ENCODE measurements around the gene ASL. TPM values are rescaled to one million over a fixed set of nuclear protein-coding genes. Genes with fewer than 3 reads are reported as not detected.
"Not testable (repeated sequence)": the region's sequence is repeated elsewhere in the genome, so short reads cannot be mapped to it uniquely, and the experiment has no call there.

The ASL gene
- total RNA-seq, 1 donor from 2014 or later = 54.0 TPM

DNA sequence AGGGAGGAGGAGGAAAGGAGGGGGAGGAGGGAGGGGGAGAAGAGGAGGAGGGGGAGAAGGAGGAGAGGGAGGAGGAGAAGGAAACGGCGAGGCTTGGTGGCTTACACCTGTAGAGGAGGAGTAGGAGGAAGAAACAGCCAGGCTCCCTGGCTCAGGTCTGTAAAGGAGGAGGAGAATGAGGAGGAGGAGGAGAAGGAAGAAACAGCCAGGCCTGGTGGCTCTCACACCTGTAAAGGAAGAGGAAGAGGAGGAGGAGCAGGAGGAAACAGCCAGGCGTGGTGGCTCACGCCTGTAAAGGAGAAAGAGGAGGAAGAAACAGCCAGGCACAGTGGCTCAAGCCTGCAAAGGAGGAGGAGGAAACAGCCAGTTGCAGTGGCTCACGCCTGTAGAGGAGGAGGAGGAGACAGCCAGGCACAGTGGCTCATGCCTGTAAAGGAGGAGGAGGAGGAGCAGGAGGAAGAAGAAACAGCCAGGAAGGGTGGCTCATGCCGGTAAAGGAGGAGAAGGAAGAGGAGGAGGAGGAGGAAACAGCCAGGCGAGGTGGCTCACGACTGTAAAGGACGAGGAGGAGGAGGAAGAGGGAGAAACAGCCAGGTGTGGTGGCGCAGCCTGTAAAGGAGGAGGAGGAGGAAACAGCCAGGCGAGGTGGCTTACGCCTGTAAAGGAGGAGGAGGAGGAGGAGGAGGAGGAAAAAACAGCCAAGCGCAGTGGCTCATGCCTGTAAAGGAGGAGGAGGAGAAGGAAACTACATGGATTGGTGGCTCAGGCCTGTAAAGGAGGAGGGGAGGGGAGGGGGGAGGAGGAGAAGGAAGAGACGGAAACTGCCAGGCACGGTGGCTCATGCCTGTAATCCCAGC lies 24.2 kb downstream of the ASL start:
- Histone ChIP-seq H3K27me3 (no peaks in the 10 kb centered on the region), H3K36me3 (no peaks in the 10 kb centered on the region), H3K4me3 (peak overlapping the region; percentile 46), H3K27ac (peak overlapping the region; percentile 82), H3K9me3 (no peaks in the 10 kb centered on the region), H3K4me1 (peaks cover 9% of the 10 kb centered on the region)
- intact Hi-C loops (cut with DNase I) = no loop called here
- peak; percentile 74 for DNase-seq
- TF ChIP-seq, protein P1, sequence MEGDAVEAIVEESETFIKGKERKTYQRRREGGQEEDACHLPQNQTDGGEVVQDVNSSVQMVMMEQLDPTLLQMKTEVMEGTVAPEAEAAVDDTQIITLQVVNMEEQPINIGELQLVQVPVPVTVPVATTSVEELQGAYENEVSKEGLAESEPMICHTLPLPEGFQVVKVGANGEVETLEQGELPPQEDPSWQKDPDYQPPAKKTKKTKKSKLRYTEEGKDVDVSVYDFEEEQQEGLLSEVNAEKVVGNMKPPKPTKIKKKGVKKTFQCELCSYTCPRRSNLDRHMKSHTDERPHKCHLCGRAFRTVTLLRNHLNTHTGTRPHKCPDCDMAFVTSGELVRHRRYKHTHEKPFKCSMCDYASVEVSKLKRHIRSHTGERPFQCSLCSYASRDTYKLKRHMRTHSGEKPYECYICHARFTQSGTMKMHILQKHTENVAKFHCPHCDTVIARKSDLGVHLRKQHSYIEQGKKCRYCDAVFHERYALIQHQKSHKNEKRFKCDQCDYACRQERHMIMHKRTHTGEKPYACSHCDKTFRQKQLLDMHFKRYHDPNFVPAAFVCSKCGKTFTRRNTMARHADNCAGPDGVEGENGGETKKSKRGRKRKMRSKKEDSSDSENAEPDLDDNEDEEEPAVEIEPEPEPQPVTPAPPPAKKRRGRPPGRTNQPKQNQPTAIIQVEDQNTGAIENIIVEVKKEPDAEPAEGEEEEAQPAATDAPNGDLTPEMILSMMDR (IDR thresholded peaks at IDR 0.05) = no peak
- peak; percentile 95 for ATAC-seq

DNA sequence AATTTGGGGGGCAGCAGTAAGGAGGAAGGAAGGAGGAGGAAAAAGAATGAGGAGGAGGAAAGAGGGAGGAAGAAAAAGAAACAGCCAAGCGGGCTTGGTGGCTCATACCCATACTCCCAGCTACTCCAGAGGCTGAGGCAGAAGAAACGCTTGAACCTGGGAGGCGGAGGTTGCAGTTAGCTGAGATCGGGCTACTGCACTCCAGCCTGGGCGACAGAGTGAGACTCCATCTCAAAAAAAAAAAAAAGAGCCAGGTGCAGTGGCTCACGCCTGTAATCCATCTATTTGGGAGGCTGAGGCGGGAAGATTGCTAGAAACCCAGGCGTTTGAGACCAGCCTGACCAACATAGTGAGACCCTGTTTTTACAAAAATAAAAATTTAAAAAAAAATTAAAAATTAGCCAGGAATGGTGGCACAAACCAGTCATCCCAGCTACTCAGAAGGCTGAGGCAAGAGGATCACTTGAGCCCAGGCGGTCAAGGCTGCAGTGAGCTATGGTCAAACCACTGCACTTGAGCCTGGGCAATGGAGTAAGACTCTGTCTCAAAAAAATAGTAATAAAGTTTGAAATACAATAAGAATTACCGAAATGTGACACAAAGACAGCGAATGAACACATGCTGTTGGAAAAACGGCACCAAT lies 24.9 kb downstream of the ASL start:
- Histone ChIP-seq H3K27ac (peak overlapping the region; percentile 82), H3K36me3 (no peaks in the 10 kb centered on the region), H3K9me3 (no peaks in the 10 kb centered on the region), H3K4me1 (peaks cover 9% of the 10 kb centered on the region), H3K27me3 (no peaks in the 10 kb centered on the region), H3K4me3 (peak overlapping the region; percentile 46)
- ATAC-seq (no peak), DNase-seq (no peak)
- TF ChIP-seq, protein P1 (IDR thresholded peaks at IDR 0.05) = no peak
- intact Hi-C loops (cut with DNase I) = no loop called here

DNA sequence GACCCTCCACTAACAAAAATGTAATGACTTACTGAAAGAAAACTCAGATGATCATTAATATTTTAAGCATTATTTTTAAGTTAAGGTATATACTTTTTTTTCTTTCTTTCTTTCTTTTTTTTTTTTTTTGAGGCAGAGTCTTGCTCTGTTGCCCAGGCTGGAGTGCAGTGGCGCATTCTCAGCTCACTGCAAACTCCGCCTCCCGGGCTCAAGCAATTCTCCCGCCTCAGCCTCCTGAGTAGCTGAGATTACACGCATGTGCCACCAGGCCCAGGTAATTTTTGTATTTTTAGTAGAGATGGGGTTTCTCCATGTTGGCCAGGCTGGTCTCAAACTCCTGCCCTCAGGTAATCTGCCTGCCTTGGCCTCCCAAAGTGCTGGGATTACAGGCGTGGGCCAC lies 26.5 kb downstream of the ASL start:
- H3K4me3 ChIP-seq; H3K27me3 ChIP-seq; H3K36me3 ChIP-seq; intact Hi-C loops (cut with DNase I); H3K9me3 ChIP-seq; DNase-seq; ATAC-seq; H3K27ac ChIP-seq; H3K4me1 ChIP-seq: not testable (repeated sequence)

DNA sequence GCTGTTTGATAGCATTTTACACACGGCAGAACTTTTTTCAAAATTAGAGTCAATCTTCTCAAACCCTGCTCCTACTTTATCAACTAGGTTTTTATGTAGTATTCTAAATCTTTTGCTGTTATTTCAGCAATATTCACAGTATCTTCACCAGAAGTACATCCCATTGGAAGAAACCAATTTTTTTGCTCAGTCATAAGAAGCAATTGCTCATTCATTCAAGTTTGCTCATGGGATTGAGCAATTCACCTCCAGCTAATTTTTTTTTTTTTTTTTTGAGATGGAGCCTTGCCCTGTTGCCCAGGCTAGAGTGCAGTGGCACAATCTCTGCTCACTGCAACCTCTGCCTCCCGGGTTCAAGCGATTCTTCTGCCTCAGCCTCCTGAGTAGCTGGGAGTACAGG lies 28.4 kb downstream of the ASL start:
- H3K4me3 ChIP-seq; H3K27me3 ChIP-seq; intact Hi-C loops (cut with DNase I); DNase-seq; H3K27ac ChIP-seq; ATAC-seq; H3K9me3 ChIP-seq; H3K36me3 ChIP-seq; H3K4me1 ChIP-seq: not testable (repeated sequence)

DNA sequence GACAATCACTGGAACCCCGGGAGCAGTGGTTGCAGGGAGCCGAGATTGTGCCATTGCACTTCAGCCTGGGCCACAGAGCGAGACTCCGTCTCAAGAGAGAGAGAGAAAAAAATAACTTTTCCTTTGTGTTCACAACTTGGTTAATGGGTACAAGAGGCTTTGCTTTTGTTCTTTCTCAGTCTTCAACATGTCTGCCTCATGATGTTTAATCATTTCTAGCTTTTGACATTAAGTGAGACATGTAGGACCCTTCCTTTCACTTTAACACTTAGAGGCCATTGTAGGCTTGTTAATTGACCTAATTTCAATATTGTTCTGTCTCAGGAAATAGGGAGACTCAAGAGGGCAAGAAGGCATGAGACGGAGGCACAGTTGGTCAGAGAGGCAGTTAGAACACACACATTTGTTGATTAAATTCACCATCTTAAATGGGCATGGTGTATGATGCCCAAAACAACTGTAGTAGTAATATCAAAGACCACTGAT lies 29.7 kb downstream of the ASL start:
- Histone ChIP-seq H3K27me3 (no peaks in the 10 kb centered on the region), H3K4me1 (peaks cover 4% of the 10 kb centered on the region), H3K27ac (no peak overlapping the region), H3K9me3 (no peaks in the 10 kb centered on the region), H3K36me3 (no peaks in the 10 kb centered on the region), H3K4me3 (no peak overlapping the region)
- intact Hi-C loops (cut with DNase I) = no loop called here
- DNase-seq (no peak), ATAC-seq (no peak)
- TF ChIP-seq, protein P1 (IDR thresholded peaks at IDR 0.05) = no peak

DNA sequence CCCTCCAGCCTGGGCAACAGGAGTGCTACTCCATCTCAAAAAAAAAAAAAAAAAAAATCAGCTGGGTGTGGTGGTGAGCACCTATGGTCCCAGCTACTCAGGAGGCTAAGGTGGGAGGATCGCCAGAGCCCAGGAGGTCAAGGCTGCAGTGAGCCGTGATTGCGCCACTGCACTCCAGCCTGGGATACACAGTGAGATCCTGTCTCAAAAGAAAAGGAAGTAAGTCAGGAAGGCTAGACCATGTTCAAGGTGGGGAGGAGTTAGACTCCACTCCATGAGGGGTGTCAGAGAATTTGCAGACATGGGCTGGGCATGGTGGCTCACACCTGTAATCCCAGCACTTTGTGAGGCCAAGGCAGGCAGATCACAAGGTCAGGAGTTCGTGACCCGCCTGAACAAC lies 32.8 kb downstream of the ASL start:
- intact Hi-C loops (cut with DNase I); ATAC-seq; H3K36me3 ChIP-seq; H3K4me1 ChIP-seq; H3K27ac ChIP-seq; DNase-seq; H3K9me3 ChIP-seq; H3K4me3 ChIP-seq; H3K27me3 ChIP-seq: not testable (repeated sequence)

DNA sequence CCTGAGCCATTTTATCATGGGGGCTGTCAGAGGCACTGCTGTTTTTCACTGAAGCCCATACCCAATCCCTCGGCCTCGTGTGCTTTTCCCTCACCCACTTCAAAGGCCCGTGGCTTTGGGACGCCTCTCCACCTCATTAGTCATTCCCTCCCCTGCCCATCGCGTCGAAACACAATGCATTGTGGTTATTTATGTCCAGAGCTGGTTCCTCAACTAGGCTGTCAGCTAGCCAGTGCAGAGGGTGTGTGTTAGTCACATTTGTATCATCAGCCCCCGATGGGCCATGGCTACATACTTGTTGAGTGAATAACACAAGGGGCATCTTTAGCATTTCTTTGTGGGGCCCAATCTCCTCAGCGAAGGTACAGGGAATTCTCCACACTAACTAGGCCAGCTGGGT lies 35.2 kb downstream of the ASL start:
- Histone ChIP-seq H3K27ac (no peak overlapping the region), H3K9me3 (no peaks in the 10 kb centered on the region), H3K27me3 (no peaks in the 10 kb centered on the region), H3K4me1 (peaks cover 10% of the 10 kb centered on the region), H3K36me3 (no peaks in the 10 kb centered on the region), H3K4me3 (no peak overlapping the region)
- DNase-seq (no peak), ATAC-seq (no peak)
- intact Hi-C loops (cut with DNase I) = no loop called here
- TF ChIP-seq, protein P1 (IDR thresholded peaks at IDR 0.05) = no peak

Data from upper lobe of right lung (tissue), 1 donor.